Mesendoderm (in vitro differentiated cells): ENCODE data around the gene GRB2. TPM values are rescaled to one million over a fixed set of nuclear protein-coding genes. Genes with fewer than 3 reads are reported as not detected.
"Not testable (repeated sequence)": the region's sequence is repeated elsewhere in the genome, so short reads cannot be mapped to it uniquely, and the experiment has no call there.

Source experiments
- DNase-seq: peaks from one replicate; pipeline ENCODE4 v3.0.0; 2013
- H2AK5ac ChIP-seq: 2 replicates; pipeline ENCODE4 v1.6.1; 2013; ENCODE audit warnings: low read length, inconsistent platforms
- H2BK120ac ChIP-seq: 2 replicates; pipeline ENCODE4 v1.6.1; 2013; ENCODE audit warnings: low read depth, mild to moderate bottlenecking, low read length, moderate library complexity, mixed read lengths
- H2BK15ac ChIP-seq: replicated peaks from 2 replicates; pipeline ENCODE4 v1.6.1; 2013; ENCODE audit warnings: low read depth, mild to moderate bottlenecking, moderate library complexity
- H2BK5ac ChIP-seq: 2 replicates; pipeline ENCODE4 v1.6.1; 2013; ENCODE audit warnings: low read length, inconsistent platforms
- H3K18ac ChIP-seq: 2 replicates; pipeline ENCODE4 v1.6.1; 2013; ENCODE audit warnings: mild to moderate bottlenecking, low read length, mixed read lengths
- H3K23ac ChIP-seq: one replicate; pipeline ENCODE4 v1.6.1; 2013; ENCODE audit warnings: low read length
- H3K27ac ChIP-seq: 2 replicates; pipeline ENCODE4 v1.5.1; 2013; ENCODE audit warnings: low read depth, mild to moderate bottlenecking, inconsistent platforms, low read length, moderate library complexity
- H3K27me3 ChIP-seq: 2 replicates; pipeline ENCODE4 v1.6.1; 2013; ENCODE audit warnings: low read length, control low read depth, mild to moderate bottlenecking, inconsistent platforms; ENCODE audit not compliant: insufficient read depth, poor library complexity
- H3K36me3 ChIP-seq: 2 replicates; pipeline ENCODE4 v1.6.1; 2013; ENCODE audit warnings: low read length, inconsistent platforms; ENCODE audit not compliant: control insufficient read depth, insufficient read depth
- H3K4ac ChIP-seq: one replicate; pipeline ENCODE4 v1.6.1; 2013; ENCODE audit warnings: low read depth, mild to moderate bottlenecking, low read length, moderate library complexity
- H3K4me1 ChIP-seq: 2 replicates; pipeline ENCODE4 v1.6.1; 2013; ENCODE audit warnings: low read depth, low read length, inconsistent platforms; ENCODE audit not compliant: control insufficient read depth
- H3K4me2 ChIP-seq: 2 replicates; pipeline ENCODE4 v1.6.1; 2013; ENCODE audit warnings: low read length
- H3K4me3 ChIP-seq: 2 replicates; pipeline ENCODE4 v1.5.1; 2013; ENCODE audit warnings: mild to moderate bottlenecking, low read length
- H3K56ac ChIP-seq: one replicate; pipeline ENCODE4 v1.6.1; 2013; ENCODE audit warnings: low read length
- H3K79me1 ChIP-seq: 2 replicates; pipeline ENCODE4 v1.6.1; 2013; ENCODE audit warnings: low read length, inconsistent platforms
- H3K79me2 ChIP-seq: 2 replicates; pipeline ENCODE4 v1.6.1; 2013; ENCODE audit warnings: mild to moderate bottlenecking, low read length; ENCODE audit not compliant: control insufficient read depth, insufficient read depth
- H3K9ac ChIP-seq: 2 replicates; pipeline ENCODE4 v1.6.1; 2013; ENCODE audit warnings: low read length, inconsistent platforms
- H4K5ac ChIP-seq: one replicate; pipeline ENCODE4 v1.6.1; 2013; ENCODE audit warnings: low read length
- H4K8ac ChIP-seq: one replicate; pipeline ENCODE4 v1.6.1; 2013; ENCODE audit warnings: low read depth, mild to moderate bottlenecking, control low read depth, low read length, moderate library complexity
- WGBS: extraction: QIAGEN DNeasy Blood & Tissue Kit; methylation state at CpG from one replicate; pipeline ENCODE4 v1.1.7; 2013; ENCODE audit warnings: low lambda C conversion rate, missing lambda C conversion rate; ENCODE audit not compliant: insufficient coverage; ENCODE audit errors: extremely low coverage; 5-methylcytosine and 5-hydroxymethylcytosine counted together
- polyA plus RNA-seq, 2 experiments: library from polyadenylated mRNA; stranded (reverse); fragments of 200-250 nt; gene quantifications; one replicate each; pipeline ENCODE4 v1.2.3, GENCODE V29; 2013

The GRB2 gene
- polyA plus RNA-seq (2013, experiment 1 of 2): 144 TPM
- 132 TPM for polyA plus RNA-seq (2013, experiment 2 of 2)

GRCh38 chr17:75405365-75406221 lies at the start of gene GRB2:
TSS of gene GRB2 (minus strand) at chr17:75405678. CDS start at chr17:75393628, 12,050 bp downstream.
- Histone ChIP-seq H4K5ac (no peak within 1 kb of the TSS), H3K4me2 (peak within 1 kb of the TSS; percentile 90), H2AK5ac (no peak within 1 kb of the TSS), H3K79me1 (peaks cover 1% of the 10 kb centered on the region), H3K36me3 (no peaks in the 10 kb centered on the region), H2BK15ac (no peak within 1 kb of the TSS), H3K56ac (peak within 1 kb of the TSS; percentile 93), H2BK5ac (no peak within 1 kb of the TSS), H3K27me3 (no peaks in the 10 kb centered on the region), H3K9ac (peak within 1 kb of the TSS; percentile 71), H4K8ac (no peak within 1 kb of the TSS), H3K4me1 (no peaks in the 10 kb centered on the region), H2BK120ac (no peak within 1 kb of the TSS), H3K18ac (peak within 1 kb of the TSS; percentile 3), H3K4ac (peak within 1 kb of the TSS; percentile 0), H3K27ac (peak within 1 kb of the TSS; percentile 5), H3K4me3 (peak within 1 kb of the TSS; percentile 85), H3K79me2 (peaks cover 35% of the 10 kb centered on the region), H3K23ac (peak within 1 kb of the TSS; percentile 90)
- peak; percentile 97 for DNase-seq
- WGBS: no CpG with 5 or more reads among the region's 74 CpGs

- DNase-seq, H3K9ac ChIP-seq, H2BK15ac ChIP-seq, H4K5ac ChIP-seq, H3K27ac ChIP-seq, H3K4ac ChIP-seq, H3K27me3 ChIP-seq, H3K4me2 ChIP-seq, H3K4me1 ChIP-seq, H2BK5ac ChIP-seq, H3K79me1 ChIP-seq, H2BK120ac ChIP-seq, H4K8ac ChIP-seq, H3K23ac ChIP-seq, H3K36me3 ChIP-seq, H2AK5ac ChIP-seq, H3K18ac ChIP-seq, H3K79me2 ChIP-seq, H3K4me3 ChIP-seq, H3K56ac ChIP-seq: not testable (repeated sequence)
- no CpG with 5 or more reads among the region's 3 CpGs for WGBS
These were observed 49.2 kb upstream of the GRB2 start for GRCh38 chr17:75454672-75455071.

GRCh38 chr17:75454193-75454592 lies 48.7 kb upstream of the GRB2 start:
- H3K4me3 ChIP-seq: no peak overlapping the region
- no peaks in the 10 kb centered on the region for H3K79me1 ChIP-seq
- H2BK120ac ChIP-seq: no peak overlapping the region
- peaks cover 4% of the 10 kb centered on the region for H3K4me1 ChIP-seq
- H3K23ac ChIP-seq: no peak overlapping the region
- no peak overlapping the region for H3K4ac ChIP-seq
- H3K18ac ChIP-seq: no peak overlapping the region
- no peak overlapping the region for H3K4me2 ChIP-seq
- H3K9ac ChIP-seq: no peak overlapping the region
- H3K27ac ChIP-seq: no peak overlapping the region
- H4K8ac ChIP-seq: no peak overlapping the region
- no peak overlapping the region for H4K5ac ChIP-seq
- no peak overlapping the region for H2AK5ac ChIP-seq
- no peaks in the 10 kb centered on the region for H3K79me2 ChIP-seq
- no peak for DNase-seq
- H3K56ac ChIP-seq: no peak overlapping the region
- H3K36me3 ChIP-seq: no peaks in the 10 kb centered on the region
- H2BK5ac ChIP-seq: no peak overlapping the region
- no peaks in the 10 kb centered on the region for H3K27me3 ChIP-seq
- H2BK15ac ChIP-seq: no peak overlapping the region

GRCh38 chr17:75450270-75450669 lies 44.8 kb upstream of the GRB2 start:
- Histone ChIP-seq H3K4me3 (no peak overlapping the region), H3K4me2 (no peak overlapping the region), H3K18ac (no peak overlapping the region), H4K8ac (no peak overlapping the region), H3K27me3 (no peaks in the 10 kb centered on the region), H2BK5ac (no peak overlapping the region), H3K56ac (no peak overlapping the region), H3K4me1 (no peaks in the 10 kb centered on the region), H3K4ac (no peak overlapping the region), H2AK5ac (no peak overlapping the region), H4K5ac (no peak overlapping the region), H3K23ac (no peak overlapping the region), H2BK120ac (no peak overlapping the region), H3K36me3 (no peaks in the 10 kb centered on the region), H3K27ac (no peak overlapping the region), H3K9ac (no peak overlapping the region), H3K79me2 (no peaks in the 10 kb centered on the region), H3K79me1 (no peaks in the 10 kb centered on the region), H2BK15ac (no peak overlapping the region)
- DNase-seq: no peak
- WGBS: no CpG with 5 or more reads among the region's 4 CpGs

- Histone ChIP-seq H2AK5ac (no peak overlapping the region), H4K8ac (no peak overlapping the region), H3K4me2 (no peak overlapping the region), H2BK120ac (no peak overlapping the region), H3K9ac (no peak overlapping the region), H3K56ac (no peak overlapping the region), H3K36me3 (no peaks in the 10 kb centered on the region), H3K4me1 (no peaks in the 10 kb centered on the region), H3K79me2 (no peaks in the 10 kb centered on the region), H4K5ac (no peak overlapping the region), H3K27ac (no peak overlapping the region), H3K23ac (no peak overlapping the region), H2BK15ac (no peak overlapping the region), H3K18ac (no peak overlapping the region), H3K4me3 (no peak overlapping the region), H2BK5ac (no peak overlapping the region), H3K4ac (no peak overlapping the region), H3K27me3 (no peaks in the 10 kb centered on the region), H3K79me1 (no peaks in the 10 kb centered on the region)
- WGBS: no CpG with 5 or more reads among the region's 17 CpGs
- DNase-seq: no peak
These were observed 42.7 kb upstream of the GRB2 start for GRCh38 chr17:75447951-75448856.
